GM23338 (cell line): Measurements from ENCODE around the gene UNC45A.

ENCODE experiments used
- CREB1 ChIP-seq: fragments of 250-450 bp; sonication (Bioruptor Pico); IDR thresholded peaks from 2 replicates; pipeline ENCODE4 v1.5.0; 2020; ENCODE audit warnings: low read depth, mild to moderate bottlenecking, moderate library complexity
- ETS1 ChIP-seq: IDR thresholded peaks from 2 replicates; pipeline ENCODE4 v1.6.1; 2016; ENCODE audit warnings: antibody characterized with exemption
- EZH2 ChIP-seq: fragments of 200-600 bp; sonication (generic); IDR thresholded peaks from one replicate; pipeline ENCODE4 v1.8.0; 2017; ENCODE audit warnings: antibody characterized with exemption, mild to moderate bottlenecking, low read depth; ENCODE audit not compliant: unreplicated experiment
- EZH2phosphoT487 ChIP-seq: fragments of 200-600 bp; sonication (generic); IDR thresholded peaks from one replicate; pipeline ENCODE4 v1.8.1; 2018; ENCODE audit warnings: antibody characterized with exemption; ENCODE audit not compliant: unreplicated experiment
- JUNB ChIP-seq: IDR thresholded peaks from one replicate; pipeline ENCODE4 v1.6.1; 2016; ENCODE audit warnings: antibody characterized with exemption; ENCODE audit not compliant: unreplicated experiment
- NANOG ChIP-seq: IDR thresholded peaks from 2 replicates; pipeline ENCODE4 v1.6.1; 2016; ENCODE audit warnings: antibody characterized with exemption, borderline replicate concordance
- POLR2AphosphoS5 ChIP-seq: IDR thresholded peaks from 2 replicates; pipeline ENCODE4 v1.6.1; 2016; ENCODE audit warnings: antibody characterized with exemption, low read depth
- STAT1 ChIP-seq: IDR thresholded peaks from one replicate; pipeline ENCODE4 v1.6.1; 2016; ENCODE audit warnings: antibody characterized with exemption; ENCODE audit not compliant: unreplicated experiment
- ZNF114 ChIP-seq: fragments of 250-450 bp; sonication (Bioruptor Pico); IDR thresholded peaks from 2 replicates; pipeline ENCODE4 v1.5.0; 2020; ENCODE audit warnings: mild to moderate bottlenecking, moderate library complexity
- ZNF331 ChIP-seq: fragments of 250-450 bp; sonication (Bioruptor Pico); IDR thresholded peaks from 2 replicates; pipeline ENCODE4 v1.5.0; 2020; ENCODE audit warnings: low read depth, mild to moderate bottlenecking, moderate library complexity
- ZNF462 ChIP-seq: fragments of 250-450 bp; sonication (Bioruptor Pico); IDR thresholded peaks from 2 replicates; pipeline ENCODE4 v1.5.0; 2020; ENCODE audit warnings: mild to moderate bottlenecking, moderate library complexity
- TF ChIP-seq, protein P1 (sequence below), 2 experiments: fragments of 200-600 bp in 1 of 2; sonication (generic) in 1 of 2; conservative IDR thresholded peaks; 2 replicates each; pipeline versions ENCODE4 v1.5.1 to v1.6.1; 2016 to 2017; ENCODE audit warnings: antibody characterized with exemption in 2 of 2, low read depth in 2 of 2, mild to moderate bottlenecking in 2 of 2, moderate library complexity in 1 of 2
- TF ChIP-seq, protein P2 (sequence below): IDR thresholded peaks from one replicate; pipeline ENCODE4 v1.6.1; 2018; ENCODE audit warnings: antibody characterized with exemption; ENCODE audit not compliant: unreplicated experiment

- TF ChIP-seq, protein P1, sequence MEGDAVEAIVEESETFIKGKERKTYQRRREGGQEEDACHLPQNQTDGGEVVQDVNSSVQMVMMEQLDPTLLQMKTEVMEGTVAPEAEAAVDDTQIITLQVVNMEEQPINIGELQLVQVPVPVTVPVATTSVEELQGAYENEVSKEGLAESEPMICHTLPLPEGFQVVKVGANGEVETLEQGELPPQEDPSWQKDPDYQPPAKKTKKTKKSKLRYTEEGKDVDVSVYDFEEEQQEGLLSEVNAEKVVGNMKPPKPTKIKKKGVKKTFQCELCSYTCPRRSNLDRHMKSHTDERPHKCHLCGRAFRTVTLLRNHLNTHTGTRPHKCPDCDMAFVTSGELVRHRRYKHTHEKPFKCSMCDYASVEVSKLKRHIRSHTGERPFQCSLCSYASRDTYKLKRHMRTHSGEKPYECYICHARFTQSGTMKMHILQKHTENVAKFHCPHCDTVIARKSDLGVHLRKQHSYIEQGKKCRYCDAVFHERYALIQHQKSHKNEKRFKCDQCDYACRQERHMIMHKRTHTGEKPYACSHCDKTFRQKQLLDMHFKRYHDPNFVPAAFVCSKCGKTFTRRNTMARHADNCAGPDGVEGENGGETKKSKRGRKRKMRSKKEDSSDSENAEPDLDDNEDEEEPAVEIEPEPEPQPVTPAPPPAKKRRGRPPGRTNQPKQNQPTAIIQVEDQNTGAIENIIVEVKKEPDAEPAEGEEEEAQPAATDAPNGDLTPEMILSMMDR (conservative IDR thresholded peaks at IDR 0.05; ENCODE audit: low read depth in 2 of 2): no peak
- TF ChIP-seq POLR2AphosphoS5: no peak
- no peak for TF ChIP-seq CREB1 (CRISPR knock-in tag)
- no peak for TF ChIP-seq EZH2
- TF ChIP-seq, protein P2, sequence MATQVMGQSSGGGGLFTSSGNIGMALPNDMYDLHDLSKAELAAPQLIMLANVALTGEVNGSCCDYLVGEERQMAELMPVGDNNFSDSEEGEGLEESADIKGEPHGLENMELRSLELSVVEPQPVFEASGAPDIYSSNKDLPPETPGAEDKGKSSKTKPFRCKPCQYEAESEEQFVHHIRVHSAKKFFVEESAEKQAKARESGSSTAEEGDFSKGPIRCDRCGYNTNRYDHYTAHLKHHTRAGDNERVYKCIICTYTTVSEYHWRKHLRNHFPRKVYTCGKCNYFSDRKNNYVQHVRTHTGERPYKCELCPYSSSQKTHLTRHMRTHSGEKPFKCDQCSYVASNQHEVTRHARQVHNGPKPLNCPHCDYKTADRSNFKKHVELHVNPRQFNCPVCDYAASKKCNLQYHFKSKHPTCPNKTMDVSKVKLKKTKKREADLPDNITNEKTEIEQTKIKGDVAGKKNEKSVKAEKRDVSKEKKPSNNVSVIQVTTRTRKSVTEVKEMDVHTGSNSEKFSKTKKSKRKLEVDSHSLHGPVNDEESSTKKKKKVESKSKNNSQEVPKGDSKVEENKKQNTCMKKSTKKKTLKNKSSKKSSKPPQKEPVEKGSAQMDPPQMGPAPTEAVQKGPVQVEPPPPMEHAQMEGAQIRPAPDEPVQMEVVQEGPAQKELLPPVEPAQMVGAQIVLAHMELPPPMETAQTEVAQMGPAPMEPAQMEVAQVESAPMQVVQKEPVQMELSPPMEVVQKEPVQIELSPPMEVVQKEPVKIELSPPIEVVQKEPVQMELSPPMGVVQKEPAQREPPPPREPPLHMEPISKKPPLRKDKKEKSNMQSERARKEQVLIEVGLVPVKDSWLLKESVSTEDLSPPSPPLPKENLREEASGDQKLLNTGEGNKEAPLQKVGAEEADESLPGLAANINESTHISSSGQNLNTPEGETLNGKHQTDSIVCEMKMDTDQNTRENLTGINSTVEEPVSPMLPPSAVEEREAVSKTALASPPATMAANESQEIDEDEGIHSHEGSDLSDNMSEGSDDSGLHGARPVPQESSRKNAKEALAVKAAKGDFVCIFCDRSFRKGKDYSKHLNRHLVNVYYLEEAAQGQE: no peak
- no peak for TF ChIP-seq EZH2phosphoT487
- TF ChIP-seq JUNB: no peak
- TF ChIP-seq ETS1: no peak
- no peak for TF ChIP-seq ZNF114
- TF ChIP-seq NANOG: no peak
- TF ChIP-seq ZNF462: no peak
- TF ChIP-seq ZNF331 (CRISPR knock-in tag): no peak
- TF ChIP-seq STAT1: no peak
Measured at GRCh38 chr15:90991587-90992285, 56.7 kb downstream of the UNC45A start.
